Superior temporal gyrus (tissue), 1 donor: Measurements from ENCODE around the gene ANKMY1.

ENCODE experiments used
- DNase-seq: peaks from one replicate; pipeline ENCODE4 v3.0.0-alpha.2; 2016; ENCODE audit errors: extremely low spot score

Gene ANKMY1

GRCh38 chr2:240473211-240473610 is 84.6 kb downstream of the ANKMY1 start:
- no peak for DNase-seq

GRCh38 chr2:240472078-240472790 is 85.6 kb downstream of the ANKMY1 start:
- DNase-seq, result no peak

GRCh38 chr2:240469740-240470139 is 88.0 kb downstream of the ANKMY1 start:
- no peak for DNase-seq

- DNase-seq, result no peak
These were observed 88.5 kb downstream of the ANKMY1 start for GRCh38 chr2:240469239-240469636.

- no peak for DNase-seq
These were observed 89.2 kb downstream of the ANKMY1 start for GRCh38 chr2:240468303-240469238.

GRCh38 chr2:240467659-240468302 is 90.0 kb downstream of the ANKMY1 start:
- DNase-seq, result no peak

- no peak for DNase-seq
These were observed 90.6 kb downstream of the ANKMY1 start for GRCh38 chr2:240467149-240467642.

GRCh38 chr2:240466579-240467148 is 91.1 kb downstream of the ANKMY1 start:
- DNase-seq, result no peak

- DNase-seq, result no peak
These were observed 91.8 kb downstream of the ANKMY1 start for GRCh38 chr2:240465765-240466578.

GRCh38 chr2:240465268-240465764 is 92.5 kb downstream of the ANKMY1 start:
- DNase-seq, result no peak

- no peak for DNase-seq
These were observed 93.1 kb downstream of the ANKMY1 start for GRCh38 chr2:240464514-240465241.

- DNase-seq, result no peak
These were observed 93.8 kb downstream of the ANKMY1 start for GRCh38 chr2:240463866-240464481.

GRCh38 chr2:240463274-240463865 is 94.4 kb downstream of the ANKMY1 start:
- no peak for DNase-seq

- no peak for DNase-seq
These were observed 95.0 kb downstream of the ANKMY1 start for GRCh38 chr2:240462707-240463273.

- DNase-seq, result no peak
These were observed 95.6 kb downstream of the ANKMY1 start for GRCh38 chr2:240462073-240462706.

- DNase-seq, result no peak
These were observed 96.2 kb downstream of the ANKMY1 start for GRCh38 chr2:240461471-240462072.

GRCh38 chr2:240460781-240461431 is 96.9 kb downstream of the ANKMY1 start:
- DNase-seq, result no peak
